Measurements from ENCODE around the gene NBPF1.

DNA sequence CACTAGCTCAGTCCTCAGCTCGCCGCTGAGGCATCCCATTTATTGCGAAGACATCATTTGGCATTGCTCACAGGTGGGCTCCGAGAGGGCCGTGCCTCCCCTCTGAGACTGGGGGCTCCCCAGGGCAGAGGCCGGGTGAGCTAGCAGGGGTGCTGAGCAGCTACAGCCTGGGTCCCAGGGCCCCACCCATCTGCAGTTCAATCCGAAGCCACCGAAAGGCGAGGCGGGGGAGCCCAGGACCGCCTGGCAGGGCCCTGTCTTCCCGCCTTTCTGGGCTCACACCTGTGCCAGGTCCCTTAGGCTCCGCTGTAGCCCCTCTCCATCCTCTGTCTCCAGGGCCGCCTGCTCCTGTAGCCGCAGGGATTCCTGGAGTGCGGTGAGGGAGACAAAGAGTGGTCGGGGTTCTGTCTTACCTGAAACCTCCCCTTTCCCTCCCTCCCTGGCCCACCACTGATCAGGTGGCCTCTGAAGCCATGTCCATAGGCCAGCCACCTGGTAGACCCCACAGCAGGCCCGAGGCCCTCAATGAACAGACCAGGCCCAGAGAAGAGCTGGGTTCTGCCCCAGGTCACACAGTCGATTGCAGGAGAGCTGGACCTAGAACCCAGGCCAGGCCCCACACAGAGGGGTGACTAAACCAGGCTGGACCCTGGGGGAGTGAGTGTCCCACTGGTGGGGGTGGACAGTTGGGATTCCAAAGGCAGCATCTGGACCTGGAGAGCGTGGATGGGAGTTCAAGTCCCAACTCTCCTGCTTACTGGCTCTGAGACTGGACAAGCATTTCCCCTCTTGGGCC lies 18.1 kb upstream of the NBPF1 start:
- TF ChIP-seq, protein P1, sequence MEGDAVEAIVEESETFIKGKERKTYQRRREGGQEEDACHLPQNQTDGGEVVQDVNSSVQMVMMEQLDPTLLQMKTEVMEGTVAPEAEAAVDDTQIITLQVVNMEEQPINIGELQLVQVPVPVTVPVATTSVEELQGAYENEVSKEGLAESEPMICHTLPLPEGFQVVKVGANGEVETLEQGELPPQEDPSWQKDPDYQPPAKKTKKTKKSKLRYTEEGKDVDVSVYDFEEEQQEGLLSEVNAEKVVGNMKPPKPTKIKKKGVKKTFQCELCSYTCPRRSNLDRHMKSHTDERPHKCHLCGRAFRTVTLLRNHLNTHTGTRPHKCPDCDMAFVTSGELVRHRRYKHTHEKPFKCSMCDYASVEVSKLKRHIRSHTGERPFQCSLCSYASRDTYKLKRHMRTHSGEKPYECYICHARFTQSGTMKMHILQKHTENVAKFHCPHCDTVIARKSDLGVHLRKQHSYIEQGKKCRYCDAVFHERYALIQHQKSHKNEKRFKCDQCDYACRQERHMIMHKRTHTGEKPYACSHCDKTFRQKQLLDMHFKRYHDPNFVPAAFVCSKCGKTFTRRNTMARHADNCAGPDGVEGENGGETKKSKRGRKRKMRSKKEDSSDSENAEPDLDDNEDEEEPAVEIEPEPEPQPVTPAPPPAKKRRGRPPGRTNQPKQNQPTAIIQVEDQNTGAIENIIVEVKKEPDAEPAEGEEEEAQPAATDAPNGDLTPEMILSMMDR (conservative IDR thresholded peaks at IDR 0.05 in 1 of 2, IDR thresholded peaks at IDR 0.05 in 1 of 2; ENCODE audit: extremely low read depth in 1 of 2, insufficient read depth in 1 of 2, low read depth in 1 of 2, low read length in 2 of 2): no peak
- TF ChIP-seq EZH2 (IDR thresholded peaks at IDR 0.05; ENCODE audit: borderline replicate concordance, low read length): no peak

Measured in mammary epithelial cell (primary cell).